GM12872 (cell line): ENCODE data around the gene SLBP.
A peak's percentile ranks its signal among the peaks of the same experiment; 100 is the strongest.

Experiments used
- CTCF ChIP-seq: IDR thresholded peaks from 3 replicates; pipeline ENCODE4 v1.5.1; 2011; ENCODE audit warnings: low read depth, mild to moderate bottlenecking, low read length, moderate library complexity; ENCODE audit not compliant: insufficient read depth

Gene SLBP

GRCh38 chr4:1731180-1731579 is 19.1 kb upstream of the SLBP start:
- no peak for TF ChIP-seq CTCF

- no peak for TF ChIP-seq CTCF
Measured at GRCh38 chr4:1730532-1731135, 18.5 kb upstream of the SLBP start.

- TF ChIP-seq CTCF: 0 out of 3 replicates have a peak, but pooled peaks have one; percentile 2
Measured at GRCh38 chr4:1728061-1728980, 16.2 kb upstream of the SLBP start.

GRCh38 chr4:1727117-1728031 is 15.3 kb upstream of the SLBP start:
- no peak for TF ChIP-seq CTCF

- peak; percentile 99 for TF ChIP-seq CTCF
Measured at GRCh38 chr4:1726146-1726934, 14.2 kb upstream of the SLBP start.

- TF ChIP-seq CTCF: no peak
Measured at GRCh38 chr4:1725521-1725920, 13.4 kb upstream of the SLBP start.
